Measurements from ENCODE around the gene ROCK2. TPM values are rescaled to one million over a fixed set of nuclear protein-coding genes. Genes with fewer than 3 reads are reported as not detected.
"Not testable (repeated sequence)": the region's sequence is repeated elsewhere in the genome, so short reads cannot be mapped to it uniquely, and the experiment has no call there.

ROCK2 gene
- total and polyA plus RNA-seq, 8 donors: 49.4 to 61.5 (median 58.8) TPM

GRCh38 chr2:11257078-11257477 is 87.4 kb downstream of the ROCK2 start:
- DNase-seq (no peak), ATAC-seq (no peak)
- Histone ChIP-seq H3K27ac (no peak overlapping the region), H3K4me1 (no peaks in the 10 kb centered on the region), H3K9me3 (no peaks in the 10 kb centered on the region), H3K4me3 (no peak overlapping the region), H3K36me3 (peaks cover 0 to 11% of the 10 kb centered on the region in 2 donors), H3K27me3 (no peaks in the 10 kb centered on the region)
- TF ChIP-seq CTCF (IDR thresholded peaks at IDR 0.05): no peak
- intact Hi-C loops (cut with DNase I): no loop called here

- H3K27ac ChIP-seq: no peak overlapping the region
- H3K36me3 ChIP-seq: peaks cover 0 to 11% of the 10 kb centered on the region in 2 donors
- TF ChIP-seq CTCF (IDR thresholded peaks at IDR 0.05): no peak
- no peaks in the 10 kb centered on the region for H3K9me3 ChIP-seq
- intact Hi-C loops (cut with DNase I): no loop called here
- no peak overlapping the region for H3K4me3 ChIP-seq
- no peaks in the 10 kb centered on the region for H3K27me3 ChIP-seq
- H3K4me1 ChIP-seq: peaks cover 0 to 2% of the 10 kb centered on the region in 2 donors
- DNase-seq (no peak), ATAC-seq (no peak)
These were observed 88.3 kb downstream of the ROCK2 start for GRCh38 chr2:11256166-11256565.

GRCh38 chr2:11254100-11254536 is 90.3 kb downstream of the ROCK2 start:
- H3K27me3 ChIP-seq: no peaks in the 10 kb centered on the region
- no peak for TF ChIP-seq CTCF (IDR thresholded peaks at IDR 0.05)
- DNase-seq: no peak
- no peak overlapping the region for H3K27ac ChIP-seq
- H3K4me3 ChIP-seq: no peak overlapping the region
- intact Hi-C loops (cut with DNase I): no loop called here
- peaks cover 0 to 11% of the 10 kb centered on the region in 2 donors for H3K36me3 ChIP-seq
- ATAC-seq: peak; percentile 47
- H3K4me1 ChIP-seq: peaks cover 0 to 5% of the 10 kb centered on the region in 2 donors
- H3K9me3 ChIP-seq: no peaks in the 10 kb centered on the region

GRCh38 chr2:11252458-11252857 is 92.0 kb downstream of the ROCK2 start:
- intact Hi-C loops (cut with DNase I); H3K4me3 ChIP-seq; H3K27me3 ChIP-seq; H3K27ac ChIP-seq; H3K9me3 ChIP-seq; H3K4me1 ChIP-seq; ATAC-seq; DNase-seq: not testable (repeated sequence)
- peaks cover 0 to 26% of the 10 kb centered on the region in 2 donors for H3K36me3 ChIP-seq

- Histone ChIP-seq H3K27me3 (no peaks in the 10 kb centered on the region), H3K9me3 (no peaks in the 10 kb centered on the region), H3K4me3 (no peak overlapping the region), H3K27ac (no peak overlapping the region), H3K36me3 (peaks cover 0 to 23% of the 10 kb centered on the region in 2 donors), H3K4me1 (peaks cover 0 to 5% of the 10 kb centered on the region in 2 donors)
- no peak for DNase-seq
- TF ChIP-seq CTCF (IDR thresholded peaks at IDR 0.05): no peak
- intact Hi-C loops (cut with DNase I): no loop called here
- no peak for ATAC-seq
These were observed 93.8 kb downstream of the ROCK2 start for GRCh38 chr2:11250400-11251196.

Data from left lung (tissue), 10 donors.